OCI-LY3 (cell line): ENCODE measurements around the gene IL4R.

Source experiments
- CTCF ChIP-seq: fragments of 200-600, 300-600 bp; sonication (generic); IDR thresholded peaks from 2 replicates; pipeline ENCODE4 v1.5.1; 2014; ENCODE audit warnings: antibody characterized with exemption, low read length, low read depth
- EZH2phosphoT487 ChIP-seq: fragments of 200-600 bp; shearing (Covaris generic); IDR thresholded peaks from 2 replicates; pipeline ENCODE4 v1.6.1; 2018; ENCODE audit warnings: antibody characterized with exemption, mixed run types, low read depth

GRCh38 chr16:27386674-27387073 lies 72.9 kb downstream of the IL4R start:
- TF ChIP-seq CTCF (no peak), EZH2phosphoT487 (no peak)
